Measurements from ENCODE around the gene PHLDB1. TPM values are rescaled to one million over a fixed set of nuclear protein-coding genes. Genes with fewer than 3 reads are reported as not detected.
"Not testable (repeated sequence)": the region's sequence is repeated elsewhere in the genome, so short reads cannot be mapped to it uniquely, and the experiment has no call there.

The PHLDB1 gene
- polyA plus RNA-seq, 2 of the 4 experiments (the other 2 are of a cell fraction) = 5.9 to 20.0 TPM

DNA sequence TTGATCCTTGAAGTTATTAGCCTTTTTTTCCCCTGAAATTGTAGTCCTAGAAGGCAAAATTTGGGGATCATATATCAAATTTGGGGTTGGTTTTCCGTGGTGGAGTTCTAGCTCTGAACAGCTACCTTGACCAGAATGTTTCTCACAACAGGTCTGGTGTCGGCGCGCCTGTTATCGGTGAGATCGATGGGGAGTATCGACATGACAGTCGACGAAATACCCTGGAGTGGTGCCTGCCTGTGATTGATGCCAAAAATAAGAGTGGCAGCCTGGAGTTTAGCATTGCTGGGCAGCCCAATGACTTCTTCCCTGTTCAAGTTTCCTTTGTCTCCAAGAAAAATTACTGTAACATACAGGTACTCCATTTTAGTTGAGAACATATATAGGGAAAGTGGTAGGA, 9.9 kb upstream of the PHLDB1 start:
- CTCF ChIA-PET = interaction anchor here (2.3 to 17.8 kb wide), 3 partner anchors 10 to 61 kb away, joined by 5 to 224 read pairs (median 45); partner anchors contain the start of gene PHLDB1
- Histone ChIP-seq H3K27ac (no peak overlapping the region), H3K4me2 (no peak overlapping the region), H3K4me3 (no peak overlapping the region), H3K9me3 (no peaks in the 10 kb centered on the region), H3K4me1 (no peaks in the 10 kb centered on the region)
- no peak for ATAC-seq
- POLR2A ChIA-PET = no interaction called here
- 95% methylated on average over 9 of the region's 9 CpGs for WGBS (ENCODE audit: missing lambda C conversion rate)
- no peak for TF ChIP-seq POLR2AphosphoS2 (conservative IDR thresholded peaks at IDR 0.05; ENCODE audit: low read length)
- no peak for TF ChIP-seq RAD21 (conservative IDR thresholded peaks at IDR 0.05 in 1 of 2, IDR thresholded peaks at IDR 0.05 in 1 of 2)
- TF ChIP-seq ZNF302 (CRISPR knock-in tag; IDR thresholded peaks at IDR 0.05) = no peak
- no peak for TF ChIP-seq RARB (CRISPR knock-in tag; IDR thresholded peaks at IDR 0.05)
- TF ChIP-seq ELK1 (IDR thresholded peaks at IDR 0.05; ENCODE audit: low read depth, low read length) = no peak
- no peak for TF ChIP-seq BCL3 (IDR thresholded peaks at IDR 0.05)
- TF ChIP-seq MAFK (IDR thresholded peaks at IDR 0.05; ENCODE audit: partially characterized antibody) = no peak
- no peak for TF ChIP-seq HES2 (IDR thresholded peaks at IDR 0.05)
- no peak for TF ChIP-seq HOXB13 (CRISPR knock-in tag; IDR thresholded peaks at IDR 0.05; ENCODE audit: low read depth)
- no peak for TF ChIP-seq CTCF (IDR thresholded peaks at IDR 0.05)
- no peak for TF ChIP-seq RFX5 (IDR thresholded peaks at IDR 0.05)
- TF ChIP-seq REST (IDR thresholded peaks at IDR 0.05) = no peak
- no peak for TF ChIP-seq SMC3 (IDR thresholded peaks at IDR 0.05)
- no peak for TF ChIP-seq HOXB5 (CRISPR knock-in tag; IDR thresholded peaks at IDR 0.05)
- no peak for TF ChIP-seq NR3C1 (IDR thresholded peaks at IDR 0.05)
- no peak for TF ChIP-seq RCOR1 (IDR thresholded peaks at IDR 0.05; ENCODE audit: low read depth, low read length)
- TF ChIP-seq, protein P1, sequence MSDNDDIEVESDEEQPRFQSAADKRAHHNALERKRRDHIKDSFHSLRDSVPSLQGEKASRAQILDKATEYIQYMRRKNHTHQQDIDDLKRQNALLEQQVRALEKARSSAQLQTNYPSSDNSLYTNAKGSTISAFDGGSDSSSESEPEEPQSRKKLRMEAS (IDR thresholded peaks at IDR 0.05) = no peak
- no peak for TF ChIP-seq CEBPB (IDR thresholded peaks at IDR 0.05)
- FAIRE-seq = no peak
- DNase-seq (ENCODE audit: low read depth in 1 of 2, low spot score in 1 of 2) = no peak

DNA sequence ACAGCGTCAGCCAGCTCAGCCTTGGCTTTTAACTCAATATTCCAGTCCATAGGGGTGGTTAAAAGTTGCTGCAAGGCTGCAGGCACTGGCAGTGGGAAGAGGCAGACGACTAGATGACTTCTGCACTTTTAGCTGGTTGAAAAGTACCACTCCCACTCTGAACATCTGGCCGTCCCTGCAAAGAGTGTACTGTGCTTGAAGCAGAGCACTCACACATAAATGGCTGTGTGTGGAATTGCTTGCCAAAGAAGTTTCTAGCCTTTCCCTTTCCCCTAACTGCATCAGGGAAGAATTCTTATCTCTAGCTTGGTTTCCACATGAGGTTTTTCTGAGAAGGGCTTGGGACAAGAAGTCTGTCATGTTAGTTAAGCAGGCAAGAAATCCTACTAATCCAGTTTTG, 5.1 kb upstream of the PHLDB1 start:
- ATAC-seq (no peak), FAIRE-seq (no peak), DNase-seq (ENCODE audit: low read depth in 1 of 2, low spot score in 1 of 2) (no peak)
- H3K4me3 ChIP-seq = no peak overlapping the region
- ChIA-PET POLR2A (no interaction called here), CTCF (interaction anchor here (1.2 to 17.8 kb wide), 2 partner anchors 25 to 87 kb away, joined by 3 to 224 read pairs; no protein-coding TSS in a partner anchor)
- no peaks in the 10 kb centered on the region for H3K9me3 ChIP-seq
- no peak overlapping the region for H3K4me2 ChIP-seq
- 92% methylated on average over 3 of the region's 3 CpGs for WGBS (ENCODE audit: missing lambda C conversion rate)
- no peak overlapping the region for H3K27ac ChIP-seq
- no peak for TF ChIP-seq E2F6 (IDR thresholded peaks at IDR 0.05; ENCODE audit: borderline replicate concordance, low read depth)
- no peak for TF ChIP-seq KDM5A (IDR thresholded peaks at IDR 0.05)
- TF ChIP-seq MAFK (IDR thresholded peaks at IDR 0.05; ENCODE audit: partially characterized antibody) = no peak
- no peak for TF ChIP-seq POLR2A (IDR thresholded peaks at IDR 0.05; ENCODE audit: low read length)
- no peak for TF ChIP-seq NPAS2 (CRISPR knock-in tag; IDR thresholded peaks at IDR 0.05; ENCODE audit: borderline replicate concordance)
- TF ChIP-seq ZSCAN20 (CRISPR knock-in tag; IDR thresholded peaks at IDR 0.05) = no peak
- no peak for TF ChIP-seq EHMT2 (IDR thresholded peaks at IDR 0.05; ENCODE audit: low read depth)
- H3K4me1 ChIP-seq = peaks cover 26% of the 10 kb centered on the region

DNA sequence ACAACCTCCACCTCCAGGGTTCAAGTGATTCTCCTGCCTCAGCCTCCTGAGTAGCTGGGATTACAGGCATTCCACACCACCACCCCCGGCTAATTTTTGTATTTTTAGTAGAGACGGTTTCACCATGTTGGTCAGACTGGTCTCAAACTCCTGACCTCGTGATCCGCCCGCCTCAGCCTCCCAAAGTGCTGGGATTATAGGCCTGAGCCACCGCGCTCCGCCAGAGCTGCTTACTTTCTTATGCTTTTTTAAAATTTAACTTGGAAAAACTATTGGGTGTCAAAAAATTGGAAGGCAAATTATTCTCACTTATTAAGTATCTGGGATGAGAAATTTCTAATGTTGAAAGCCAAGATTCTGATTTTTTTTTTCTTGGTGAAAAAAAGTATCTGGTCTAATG, 3.7 kb upstream of the PHLDB1 start:
- H3K27ac ChIP-seq; H3K9me3 ChIP-seq; H3K4me3 ChIP-seq; POLR2A ChIA-PET; DNase-seq (ENCODE audit: low read depth in 1 of 2, low spot score in 1 of 2); H3K4me2 ChIP-seq; ATAC-seq; FAIRE-seq: not testable (repeated sequence)
- CTCF ChIA-PET = interaction anchor here (5.2 to 17.8 kb wide), 3 partner anchors 10 to 55 kb away, joined by 62 to 224 read pairs (median 90); no protein-coding TSS in a partner anchor
- 98% methylated on average over 7 of the region's 8 CpGs for WGBS (ENCODE audit: missing lambda C conversion rate)
- peaks cover 28% of the 10 kb centered on the region for H3K4me1 ChIP-seq
